HPDE6-E6E7 (cell line): ENCODE results near the gene AP3B1.
"Not testable (repeated sequence)": the region's sequence is repeated elsewhere in the genome, so short reads cannot be mapped to it uniquely, and the experiment has no call there.

ENCODE experiments used
- DNase-seq: peaks from one replicate; pipeline ENCODE4 v3.0.0; 2011; ENCODE audit warnings: missing footprints; ENCODE audit errors: extremely low spot score

AP3B1 gene

DNA sequence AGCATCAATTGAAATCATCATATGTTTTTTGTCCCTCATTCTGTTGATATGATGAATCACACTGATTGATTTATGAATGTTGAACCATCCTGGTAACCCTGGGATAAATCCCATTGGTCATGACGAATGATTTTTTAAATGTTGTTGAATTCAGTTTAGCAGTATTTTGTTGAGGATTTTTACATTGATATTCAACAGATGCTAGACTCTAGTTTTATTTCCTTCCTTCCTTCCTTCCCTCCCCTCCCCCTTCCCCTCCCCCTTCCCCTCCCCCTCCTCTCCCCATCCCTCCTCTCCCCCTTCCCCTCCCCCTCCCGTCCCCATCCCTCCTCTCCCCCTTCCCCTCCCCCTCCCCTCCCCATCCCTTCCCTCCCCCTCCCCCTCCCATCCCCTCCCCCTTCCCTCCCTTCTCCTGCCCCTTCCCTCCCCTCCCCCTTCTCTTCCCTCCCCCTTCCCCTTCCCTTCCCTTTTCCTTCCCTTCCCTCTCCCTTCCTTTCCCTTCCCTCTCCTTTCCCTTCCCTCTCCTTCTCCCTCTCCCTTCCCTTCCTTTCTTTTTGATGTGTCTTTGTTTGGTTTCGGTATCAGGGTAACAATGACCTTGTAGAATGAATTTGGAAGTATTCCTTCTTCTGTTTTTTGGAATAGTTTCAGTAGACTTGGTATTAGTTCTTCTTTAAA is 142.8 kb downstream of the AP3B1 start:
- DNase-seq = no peak

DNA sequence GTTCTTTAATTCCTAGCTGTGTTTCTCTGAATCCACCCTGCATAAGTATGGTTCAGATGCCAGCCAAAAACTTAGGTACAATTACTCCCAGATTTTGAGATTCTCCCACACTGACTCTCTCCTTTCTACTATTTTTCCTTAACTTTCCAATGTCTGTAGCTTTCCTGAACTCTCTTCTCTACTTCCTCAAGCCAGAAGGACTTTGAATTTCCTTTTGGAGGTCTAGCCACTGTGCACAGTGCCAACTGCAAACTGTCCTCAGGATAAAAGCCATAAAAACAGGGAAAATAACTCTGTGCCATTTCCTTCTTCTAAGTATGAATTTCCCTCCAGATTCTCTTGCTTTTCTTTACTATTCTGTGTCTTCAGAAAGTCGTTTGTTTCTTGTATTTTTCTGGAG is 157.2 kb downstream of the AP3B1 start:
- DNase-seq = no peak

DNA sequence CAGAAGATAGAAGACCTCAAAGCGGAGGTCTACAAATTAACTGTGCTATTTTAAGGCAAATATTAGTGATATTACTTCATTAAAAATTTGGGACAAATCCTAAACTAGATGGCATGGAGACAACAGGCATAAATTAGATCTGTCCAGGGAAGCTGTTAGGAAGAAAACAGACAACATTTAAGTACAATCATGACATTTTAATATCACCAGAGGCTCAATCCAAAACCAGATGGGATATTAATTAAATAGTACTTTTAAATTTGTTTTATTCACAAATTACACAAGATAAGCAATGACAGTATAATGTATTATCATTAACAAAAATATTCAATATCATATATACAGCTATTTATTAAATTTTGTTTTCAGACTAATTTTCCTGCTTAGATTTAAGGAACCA is 161.1 kb downstream of the AP3B1 start:
- no peak for DNase-seq

DNA sequence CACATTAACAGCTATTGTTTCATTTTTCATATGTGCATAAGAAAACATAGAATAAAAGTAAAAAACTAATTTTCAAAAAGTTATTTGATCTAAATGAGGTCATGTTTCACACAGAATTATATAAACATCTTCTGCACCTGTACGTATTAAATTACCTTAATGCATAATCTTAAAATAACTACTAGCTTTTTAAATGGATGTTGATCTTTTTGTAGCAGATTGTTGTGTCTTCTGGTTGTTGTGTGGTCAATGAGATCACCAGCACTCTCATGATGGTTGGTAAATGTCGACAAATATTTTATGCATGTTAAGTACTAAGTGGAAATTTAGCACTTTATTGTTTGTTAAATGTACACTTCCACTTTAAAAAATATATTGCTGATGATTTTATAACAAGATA is 162.0 kb downstream of the AP3B1 start:
- DNase-seq = no peak

DNA sequence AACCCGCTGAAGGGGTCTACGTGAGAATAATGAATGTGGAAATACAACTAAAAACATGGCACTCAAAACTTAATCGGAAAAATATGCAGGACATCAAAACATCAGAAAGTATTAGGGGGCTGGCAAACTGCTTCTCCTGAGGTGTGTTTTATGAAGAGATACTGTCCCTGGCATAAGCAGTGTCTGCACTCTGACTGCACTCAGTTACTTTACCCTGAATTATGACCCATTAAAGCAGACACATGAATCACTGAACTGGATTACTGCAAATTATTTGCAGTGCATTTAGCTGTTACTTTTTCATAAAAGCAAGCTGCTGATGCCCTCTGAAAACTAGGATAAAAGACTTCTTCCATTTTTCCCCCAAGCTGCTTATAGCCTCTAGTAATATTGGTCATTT is 164.9 kb downstream of the AP3B1 start:
- DNase-seq = no peak

DNA sequence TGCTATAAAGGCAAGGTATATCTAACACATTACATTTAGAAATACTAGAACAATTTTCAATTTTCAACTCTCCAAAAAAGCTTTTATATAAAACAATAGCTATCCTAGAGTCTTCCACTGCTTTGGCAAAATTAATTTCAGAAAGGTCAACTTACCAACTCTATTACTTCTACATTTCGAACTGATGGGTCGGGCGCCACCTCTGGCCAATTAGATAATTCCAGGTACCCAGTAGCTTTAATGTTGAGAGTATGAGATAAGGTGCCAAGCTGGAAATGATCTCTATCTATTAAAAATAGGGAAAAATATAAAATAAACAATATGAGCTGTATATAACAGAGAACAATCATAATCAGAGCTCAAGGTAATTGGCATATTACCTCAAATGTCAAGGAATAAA is 166.6 kb downstream of the AP3B1 start:
- DNase-seq = no peak

DNA sequence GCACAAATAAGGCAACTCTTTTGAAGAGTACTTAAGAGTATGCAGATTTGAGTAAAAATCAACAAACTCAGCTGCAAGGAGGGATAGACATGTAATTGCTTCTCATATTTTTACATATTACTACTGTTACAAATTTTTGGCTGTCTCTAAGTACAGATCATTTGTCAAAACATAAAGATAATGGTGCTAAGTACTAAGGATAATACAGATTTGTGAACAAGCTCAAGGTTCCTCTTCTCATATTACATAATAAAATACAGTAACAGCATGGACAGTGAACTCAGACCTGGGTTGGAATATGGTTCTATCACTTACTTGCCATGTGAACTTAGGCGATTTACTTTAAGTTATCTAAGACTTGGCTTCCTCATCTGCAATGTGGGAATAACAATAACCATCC is 168.0 kb downstream of the AP3B1 start:
- DNase-seq = no peak

DNA sequence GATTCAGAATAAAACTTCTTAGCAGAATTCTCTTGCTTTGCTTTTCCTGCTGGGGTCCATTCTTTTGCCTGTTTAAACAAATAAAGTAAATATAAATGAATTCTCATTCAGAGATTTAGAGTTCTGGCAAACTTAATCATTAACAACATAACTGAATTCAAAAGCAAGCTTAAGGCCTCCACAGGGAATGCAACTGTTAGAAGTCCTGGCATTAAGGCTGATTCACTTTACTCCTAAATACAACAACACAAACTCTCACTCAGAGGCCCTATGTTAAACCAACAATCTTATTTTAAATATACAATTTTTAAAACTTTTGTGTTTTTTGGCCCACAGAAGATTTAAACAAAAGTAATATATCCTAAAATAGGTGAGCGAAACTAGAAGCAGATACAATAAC is 178.3 kb downstream of the AP3B1 start:
- no peak for DNase-seq

DNA sequence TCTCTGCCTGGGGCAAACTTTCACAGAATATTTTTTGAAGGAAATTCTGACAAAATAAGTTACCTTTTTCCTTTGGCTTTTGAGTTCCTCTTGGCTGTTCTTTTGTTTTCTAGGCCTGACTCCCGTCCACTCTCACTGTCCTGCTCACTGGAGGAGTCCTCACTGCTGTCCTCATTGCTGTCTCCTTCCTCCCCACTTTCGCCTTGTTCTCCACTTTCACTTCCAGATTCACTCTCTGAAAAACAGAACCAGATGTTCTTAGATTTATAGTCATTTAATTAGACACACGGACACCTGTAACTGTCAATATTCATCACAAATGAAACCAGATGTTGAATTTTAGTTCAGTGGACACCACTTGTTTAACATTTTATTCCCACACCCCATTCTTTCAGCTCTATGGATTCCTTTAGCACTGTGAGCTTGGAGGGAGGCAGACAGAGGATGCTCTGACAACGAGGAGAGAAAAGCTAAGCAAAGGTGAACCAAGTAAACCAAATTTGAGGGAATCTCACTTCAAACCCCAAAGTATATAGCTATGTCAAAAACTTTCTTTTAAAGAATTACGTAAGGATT is 180.7 kb downstream of the AP3B1 start:
- DNase-seq = no peak

DNA sequence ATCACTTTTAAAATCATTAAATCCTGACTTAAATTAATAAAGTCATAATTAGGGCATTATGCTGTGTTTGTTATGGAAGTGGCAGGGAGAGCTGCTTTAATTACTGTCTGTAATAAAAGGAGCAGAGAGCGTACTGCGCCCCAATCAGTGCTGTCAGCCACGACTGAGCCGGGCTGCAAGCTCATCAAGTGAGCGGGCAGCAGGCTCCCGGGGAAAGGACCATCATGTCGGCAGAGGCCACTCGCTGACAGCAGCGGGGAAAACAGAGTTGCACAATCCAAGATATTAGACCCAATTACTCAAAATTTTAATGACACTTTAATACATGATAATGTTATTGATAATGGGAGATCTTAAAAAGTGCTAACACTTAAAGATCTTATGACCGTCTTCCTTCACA is 181.6 kb downstream of the AP3B1 start:
- DNase-seq = no peak

DNA sequence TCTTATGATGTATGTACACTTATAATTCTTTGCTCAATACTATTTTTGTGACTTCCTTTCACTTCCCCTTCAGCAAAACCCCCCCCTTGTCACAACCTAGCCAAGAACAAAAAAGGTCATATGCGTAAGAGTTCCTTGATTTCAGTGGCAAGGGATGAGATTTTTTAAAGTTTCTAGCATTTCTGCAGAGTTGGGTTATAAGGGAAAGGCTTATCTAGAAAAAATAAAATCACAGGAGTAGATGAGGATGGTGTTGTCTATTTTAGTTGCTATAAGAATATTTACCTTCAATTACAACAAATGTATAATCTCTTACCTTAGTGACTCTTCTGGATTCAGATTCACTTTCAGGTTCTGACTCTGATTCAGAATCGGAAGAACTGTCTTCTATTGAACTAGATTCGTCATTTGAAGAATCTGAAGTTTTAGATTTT is 184.6 kb downstream of the AP3B1 start:
- DNase-seq = no peak

DNA sequence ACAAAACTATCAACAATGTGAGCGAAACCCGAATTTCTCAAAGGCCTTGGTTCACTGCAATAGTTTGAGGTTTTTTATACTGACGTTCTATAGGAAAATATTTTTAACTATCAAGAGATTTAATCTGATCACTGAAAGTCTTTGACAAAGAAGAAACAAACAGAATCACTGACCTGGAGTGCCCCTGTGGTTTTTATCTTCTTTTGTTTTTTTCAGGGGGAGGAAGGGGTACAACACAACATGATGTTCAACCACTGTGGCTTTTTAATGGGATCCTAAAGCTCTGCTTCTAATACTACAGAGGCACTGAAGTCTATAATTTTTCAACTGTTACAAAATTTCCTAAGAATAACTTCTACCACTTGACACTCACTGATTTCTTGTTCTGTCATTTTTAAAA is 185.9 kb downstream of the AP3B1 start:
- no peak for DNase-seq

DNA sequence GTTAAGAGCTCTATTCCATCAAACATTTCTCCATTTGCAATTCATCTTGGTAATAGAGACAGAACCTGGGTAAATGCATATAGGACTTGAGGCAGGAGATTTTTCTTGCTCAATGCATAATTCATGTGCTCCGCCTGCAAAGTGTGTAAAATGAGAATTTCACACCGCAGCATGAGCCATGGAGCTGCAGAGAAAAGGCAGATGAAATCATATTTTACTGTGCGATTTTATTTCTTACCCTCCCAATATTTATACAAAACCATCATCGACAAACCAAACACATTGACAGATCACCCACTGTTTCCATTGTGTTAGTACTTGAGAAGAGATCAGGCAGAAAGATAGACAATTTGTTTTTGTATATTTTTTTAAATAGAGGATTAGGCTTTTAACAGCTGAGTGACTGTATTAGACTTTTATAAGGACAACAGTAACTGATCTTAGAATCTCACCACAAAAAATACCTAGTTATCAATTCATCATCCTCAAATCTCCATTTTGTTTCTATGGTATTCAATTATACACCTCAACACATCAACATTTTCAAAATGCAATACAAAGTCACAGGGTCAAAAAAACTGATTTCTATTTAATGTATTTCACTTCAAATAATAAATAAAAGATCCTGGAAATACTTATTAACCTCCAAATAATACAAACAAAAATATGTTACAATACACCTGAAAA is 191.1 kb downstream of the AP3B1 start:
- no peak for DNase-seq

DNA sequence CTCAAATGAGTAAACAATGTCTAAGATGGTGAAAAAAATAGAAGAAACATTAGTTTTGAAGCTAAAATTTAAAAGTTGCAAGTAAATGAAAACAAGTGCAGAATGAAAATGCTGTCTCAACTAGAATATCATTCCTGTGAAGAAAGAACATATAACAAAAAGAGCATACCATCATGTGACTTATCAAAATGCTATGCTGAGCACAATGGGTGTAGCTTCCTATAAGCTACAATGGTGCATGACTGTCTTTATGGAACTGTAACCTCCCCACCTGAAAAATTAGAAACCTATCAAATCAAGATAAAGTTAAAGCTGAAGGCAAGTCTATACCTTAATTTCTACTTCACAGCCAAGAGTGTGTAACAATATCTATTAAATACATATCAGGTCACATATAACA is 192.0 kb downstream of the AP3B1 start:
- no peak for DNase-seq

DNA sequence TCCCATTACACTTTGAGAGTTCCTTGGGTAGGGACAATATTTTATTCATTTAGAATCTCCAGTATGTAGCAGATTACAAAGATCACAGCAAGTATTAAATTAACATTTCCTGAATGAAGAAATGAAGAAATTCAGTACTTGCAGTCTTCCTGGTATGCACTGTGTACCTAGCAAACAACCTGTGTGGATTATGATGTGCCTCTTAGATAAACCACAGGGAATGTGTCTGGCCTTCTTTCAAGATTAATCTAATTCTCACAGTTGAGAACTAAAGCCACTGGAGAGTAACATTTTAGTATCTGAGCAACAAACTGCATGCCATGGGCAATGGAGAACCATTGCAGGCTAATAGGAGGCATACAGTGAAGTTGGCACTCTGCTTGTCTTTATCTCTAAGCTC is 199.4 kb downstream of the AP3B1 start:
- no peak for DNase-seq

DNA sequence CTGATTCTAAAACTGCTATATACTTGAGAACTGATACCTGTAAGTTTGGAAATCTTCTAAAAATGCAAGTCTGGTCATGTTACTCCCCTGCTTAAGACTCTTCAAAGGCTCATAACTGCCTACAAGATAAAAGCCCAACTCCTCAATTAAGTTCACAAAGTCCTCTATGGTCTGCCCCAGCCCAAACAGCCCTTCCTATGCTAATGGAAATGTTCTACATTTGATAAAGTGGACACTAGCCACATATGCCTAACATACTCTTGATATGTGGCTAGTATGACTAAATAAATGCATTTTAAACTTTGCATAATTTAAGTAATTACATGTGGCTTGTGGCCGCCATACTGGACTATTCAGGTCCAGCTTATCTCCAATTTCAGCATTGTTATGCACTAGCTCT is 204.5 kb downstream of the AP3B1 start:
- DNase-seq = no peak

DNA sequence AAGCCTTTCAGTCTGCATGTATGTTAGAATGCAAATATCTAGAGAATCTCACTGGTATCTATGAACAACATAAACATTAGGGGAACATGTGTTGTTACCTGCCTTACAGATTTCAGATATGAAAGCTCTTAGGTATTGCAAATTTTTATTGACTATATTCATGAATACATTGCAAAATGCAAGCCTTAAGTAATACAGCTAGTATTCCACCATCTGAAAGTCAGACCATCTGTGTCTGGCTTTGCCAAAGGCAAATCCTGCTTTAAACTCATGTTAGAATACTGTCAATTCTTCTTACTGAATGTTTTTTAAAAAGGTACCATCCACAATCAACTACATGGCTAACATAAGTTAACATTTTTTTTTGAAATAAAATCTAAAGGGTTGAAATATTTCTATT is 215.6 kb downstream of the AP3B1 start:
- DNase-seq = no peak

DNA sequence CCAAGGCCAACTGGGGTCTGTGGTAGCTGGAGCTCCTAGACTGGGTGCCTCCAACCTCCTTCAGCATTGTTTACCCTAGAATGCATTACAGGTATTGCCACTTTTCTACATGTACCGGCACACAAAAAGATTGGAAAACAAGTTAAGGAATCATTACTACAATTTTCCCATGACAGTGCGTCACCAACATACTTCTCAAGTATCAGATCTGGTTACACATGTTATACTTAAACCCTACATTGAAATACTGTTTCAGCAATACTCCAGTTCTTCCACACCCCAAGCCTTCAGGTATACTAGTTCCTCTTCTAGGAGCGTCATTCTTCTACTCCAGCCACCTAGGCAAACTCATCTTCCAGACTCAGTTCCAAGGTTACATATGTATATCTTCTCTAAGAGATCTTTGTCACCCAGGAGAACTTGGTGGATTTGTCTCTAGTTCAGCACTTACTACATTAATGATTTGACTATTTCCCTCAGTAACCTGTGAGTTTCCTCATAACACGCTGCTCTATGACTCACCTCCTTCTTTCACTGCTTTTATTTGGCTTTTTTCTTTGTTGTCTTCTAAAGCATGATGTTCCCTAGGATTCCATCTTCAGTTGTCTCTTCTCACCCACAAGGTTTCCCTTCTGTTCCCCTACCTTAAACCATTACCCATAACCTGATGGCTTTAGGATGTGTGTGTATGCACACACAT is 217.0 kb downstream of the AP3B1 start:
- no peak for DNase-seq

DNA sequence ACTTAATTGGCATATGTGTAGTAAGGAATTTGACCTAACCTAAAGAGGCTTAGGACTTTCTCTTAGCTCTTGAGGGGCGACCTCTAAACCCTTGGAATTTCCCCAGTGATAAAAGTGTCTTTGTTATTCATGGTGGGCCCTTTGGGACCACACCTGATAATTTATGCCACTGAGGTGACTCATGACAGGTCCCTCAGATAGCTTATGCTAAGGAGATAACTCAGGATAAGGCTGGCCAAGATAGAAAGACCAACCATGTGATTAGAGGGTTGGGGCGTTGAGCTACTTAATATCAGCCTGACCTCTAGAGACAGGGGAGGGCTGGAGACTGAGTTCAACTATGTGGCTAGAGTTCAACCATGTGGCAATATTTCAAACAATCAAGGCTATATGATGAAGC is 218.1 kb downstream of the AP3B1 start:
- no peak for DNase-seq

DNA sequence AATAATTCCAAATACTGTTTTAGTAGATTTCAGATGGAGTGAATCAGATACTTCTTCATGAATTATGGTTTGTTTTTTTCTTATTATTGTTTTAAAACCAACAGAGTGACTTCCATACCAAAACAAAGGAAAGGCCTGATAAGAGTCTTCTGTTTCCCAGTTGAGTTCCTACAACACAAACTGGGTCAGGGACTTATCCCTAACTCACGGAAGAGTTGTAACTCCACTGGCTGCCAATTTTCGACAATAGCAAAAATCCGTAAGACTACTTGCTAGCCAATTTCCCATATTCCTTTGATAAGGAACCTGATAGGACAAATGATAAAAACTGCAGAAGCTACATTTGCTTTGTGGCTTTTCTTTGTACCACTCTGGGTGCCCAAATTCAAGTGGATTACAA is 219.2 kb downstream of the AP3B1 start:
- no peak for DNase-seq

DNA sequence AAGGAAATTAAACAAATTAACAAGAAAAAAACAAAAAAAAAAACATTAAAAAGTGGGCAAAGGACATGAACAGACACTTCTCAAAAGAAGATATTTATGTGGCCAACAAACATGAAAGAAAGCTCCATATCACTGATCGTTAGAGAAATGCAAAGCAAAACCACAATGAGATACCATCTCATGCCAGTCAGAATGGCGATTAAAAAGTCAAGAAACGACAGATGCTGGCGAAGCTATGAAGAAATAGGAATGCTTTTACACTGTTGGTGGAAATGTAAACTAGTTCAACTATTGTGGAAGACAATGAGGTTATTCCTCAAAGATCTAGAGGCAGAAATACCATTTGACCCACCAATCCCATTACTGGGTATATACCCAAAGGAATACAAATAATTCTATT is 223.8 kb downstream of the AP3B1 start:
- not testable (repeated sequence) for DNase-seq

DNA sequence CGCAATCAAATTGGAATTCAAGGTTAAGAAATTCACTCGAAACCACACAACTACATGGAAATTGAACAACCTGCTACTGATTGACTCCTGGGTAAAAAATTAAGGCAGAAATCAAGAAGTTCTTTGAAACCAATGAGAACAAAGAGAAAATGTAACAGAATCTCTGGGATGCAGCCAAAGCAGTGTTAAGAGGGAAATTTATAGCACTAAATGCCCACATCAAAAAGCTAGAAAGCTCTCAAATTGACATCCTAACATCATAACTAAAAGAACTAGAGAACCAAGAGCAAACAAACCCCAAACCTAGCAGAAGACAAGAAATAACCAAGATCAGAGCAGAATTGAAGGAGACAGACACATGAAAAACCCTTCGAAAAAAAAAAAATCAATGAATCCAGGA is 226.9 kb downstream of the AP3B1 start:
- DNase-seq = not testable (repeated sequence)

DNA sequence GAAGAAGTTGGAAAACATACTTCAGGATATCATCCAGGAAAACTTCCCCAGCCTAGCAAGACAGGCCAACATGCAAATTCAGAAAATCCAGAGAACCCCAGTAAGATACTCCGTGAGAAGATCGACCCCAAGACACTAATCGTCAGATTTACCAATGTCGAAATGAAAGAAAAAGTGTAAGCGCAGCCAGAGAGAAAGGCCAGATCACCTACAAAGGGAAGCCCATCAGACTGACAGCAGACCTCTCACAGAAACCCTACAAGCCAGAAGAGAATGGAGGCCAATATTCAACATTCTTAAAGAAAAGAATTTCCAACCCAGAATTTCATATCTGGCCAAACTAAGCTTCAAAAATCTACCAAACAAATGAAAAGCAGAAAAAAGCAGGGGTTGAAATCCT is 227.8 kb downstream of the AP3B1 start:
- DNase-seq = not testable (repeated sequence)
